IPS-NIHi7 (cell line): ENCODE measurements around the gene BRD3.

ENCODE experiments used
- DNase-seq: peaks from one replicate; pipeline ENCODE4 v3.0.0; 2012; ENCODE audit warnings: mixed read lengths; ENCODE audit errors: extremely low spot score

BRD3 gene

GRCh38 chr9:134054891-134055811 lies 12.7 kb downstream of the BRD3 start:
- DNase-seq, result no peak

GRCh38 chr9:134053941-134054761 lies 13.7 kb downstream of the BRD3 start:
- no peak for DNase-seq

GRCh38 chr9:134053401-134053871 lies 14.4 kb downstream of the BRD3 start:
- no peak for DNase-seq

GRCh38 chr9:134052941-134053340 lies 14.9 kb downstream of the BRD3 start:
- no peak for DNase-seq

GRCh38 chr9:134052491-134052890 lies 15.3 kb downstream of the BRD3 start:
- no peak for DNase-seq

GRCh38 chr9:134051319-134051718 lies 16.5 kb downstream of the BRD3 start:
- no peak for DNase-seq

- DNase-seq, result no peak
These were observed 17.1 kb downstream of the BRD3 start for GRCh38 chr9:134050726-134051125.

GRCh38 chr9:134049772-134050588 lies 17.8 kb downstream of the BRD3 start:
- DNase-seq, result no peak

- no peak for DNase-seq
These were observed 18.6 kb downstream of the BRD3 start for GRCh38 chr9:134049236-134049635.

GRCh38 chr9:134048582-134048968 lies 19.3 kb downstream of the BRD3 start:
- no peak for DNase-seq

- no peak for DNase-seq
These were observed 19.8 kb downstream of the BRD3 start for GRCh38 chr9:134047868-134048581.

- no peak for DNase-seq
These were observed 20.7 kb downstream of the BRD3 start for GRCh38 chr9:134046894-134047681.

GRCh38 chr9:134045841-134046544 lies 21.8 kb downstream of the BRD3 start:
- DNase-seq, result no peak

GRCh38 chr9:134044944-134045343 lies 22.9 kb downstream of the BRD3 start:
- DNase-seq, result no peak

- DNase-seq, result no peak
These were observed 24.3 kb downstream of the BRD3 start for GRCh38 chr9:134043531-134043988.

- no peak for DNase-seq
These were observed 26.2 kb downstream of the BRD3 start for GRCh38 chr9:134041649-134041962.

GRCh38 chr9:134040781-134041648 lies 26.8 kb downstream of the BRD3 start:
- DNase-seq, result no peak

GRCh38 chr9:134040176-134040565 lies 27.7 kb downstream of the BRD3 start:
- DNase-seq, result no peak
